HG03432 (cell line): ENCODE data around the gene CHD3.

Experiments
- ATAC-seq: cut with Tn5 transposase; IDR thresholded peaks from one replicate; pipeline ENCODE4 v1.9.1; 2021; ENCODE audit warnings: mild to moderate bottlenecking, moderate library complexity; ENCODE audit not compliant: unreplicated experiment

The CHD3 gene

DNA sequence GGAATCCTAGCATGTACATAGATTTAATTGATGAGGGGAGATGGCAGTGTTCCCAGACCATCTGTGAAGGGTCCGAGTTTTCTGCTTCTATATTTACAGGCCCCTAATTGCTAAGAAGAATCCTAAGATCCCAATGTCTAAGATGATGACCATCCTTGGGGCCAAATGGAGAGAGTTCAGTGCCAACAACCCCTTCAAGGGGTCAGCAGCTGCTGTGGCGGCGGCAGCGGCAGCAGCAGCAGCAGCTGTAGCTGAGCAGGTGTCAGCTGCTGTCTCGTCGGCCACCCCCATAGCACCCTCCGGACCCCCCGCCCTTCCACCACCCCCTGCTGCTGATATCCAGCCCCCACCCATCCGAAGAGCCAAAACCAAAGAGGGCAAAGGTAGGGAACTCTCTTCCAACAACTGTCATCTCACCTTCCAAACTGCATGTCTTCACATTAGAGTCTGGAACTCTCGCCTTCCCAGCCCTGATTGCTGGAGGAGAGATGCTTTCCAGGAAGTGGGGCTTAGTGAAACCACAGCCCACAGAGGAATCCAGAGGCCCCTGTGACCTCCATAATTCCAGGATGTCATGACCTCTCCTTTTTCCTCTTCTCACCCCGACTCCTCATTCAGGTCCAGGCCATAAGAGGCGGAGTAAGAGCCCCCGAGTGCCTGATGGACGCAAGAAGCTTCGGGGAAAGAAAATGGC is 4.7 kb downstream of the CHD3 start:
- no peak for ATAC-seq

DNA sequence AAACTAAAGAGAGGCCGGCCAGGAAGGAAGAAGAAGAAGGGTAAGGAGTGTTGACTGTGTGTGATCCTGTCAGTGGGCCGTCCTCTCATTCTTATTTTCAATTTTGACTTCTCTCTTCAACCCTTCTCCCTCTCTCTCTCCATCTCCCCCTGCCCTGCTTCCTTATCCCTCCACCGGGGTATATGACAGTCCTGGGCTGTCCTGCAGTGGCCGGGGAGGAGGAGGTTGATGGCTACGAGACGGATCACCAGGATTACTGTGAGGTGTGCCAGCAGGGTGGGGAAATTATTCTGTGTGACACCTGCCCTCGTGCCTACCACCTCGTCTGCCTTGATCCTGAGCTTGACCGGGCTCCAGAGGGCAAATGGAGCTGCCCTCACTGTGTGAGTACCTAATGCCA is 5.6 kb downstream of the CHD3 start:
- ATAC-seq, result no peak

DNA sequence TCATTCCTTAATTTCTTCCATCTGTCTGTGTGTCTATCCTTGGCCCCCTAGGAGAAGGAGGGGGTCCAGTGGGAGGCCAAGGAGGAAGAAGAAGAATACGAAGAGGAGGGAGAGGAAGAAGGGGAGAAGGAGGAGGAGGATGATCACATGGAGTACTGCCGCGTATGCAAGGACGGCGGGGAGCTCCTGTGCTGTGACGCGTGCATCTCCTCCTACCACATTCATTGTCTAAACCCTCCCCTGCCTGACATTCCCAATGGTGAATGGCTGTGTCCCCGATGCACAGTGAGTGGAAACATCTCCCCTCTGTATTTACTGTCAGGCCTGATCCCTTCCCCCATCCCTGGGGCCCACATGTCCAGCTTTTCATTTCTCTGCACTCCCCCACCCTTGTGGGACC is 6.3 kb downstream of the CHD3 start:
- ATAC-seq, result no peak

DNA sequence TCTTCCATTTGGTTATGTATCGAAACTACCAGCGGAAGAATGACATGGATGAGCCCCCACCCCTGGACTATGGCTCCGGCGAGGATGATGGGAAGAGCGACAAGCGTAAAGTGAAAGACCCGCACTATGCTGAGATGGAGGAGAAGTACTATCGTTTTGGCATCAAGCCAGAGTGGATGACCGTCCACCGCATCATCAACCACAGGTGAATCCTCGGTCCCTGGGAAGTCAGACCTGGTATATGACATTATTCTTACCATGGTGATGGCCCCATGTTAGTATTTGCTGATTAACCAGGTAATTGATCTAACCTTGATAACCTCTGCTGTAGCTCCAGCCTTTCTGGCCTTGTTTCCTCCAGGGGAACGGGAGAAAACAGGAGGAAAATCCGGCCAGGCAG is 8.5 kb downstream of the CHD3 start:
- ATAC-seq, result no peak

DNA sequence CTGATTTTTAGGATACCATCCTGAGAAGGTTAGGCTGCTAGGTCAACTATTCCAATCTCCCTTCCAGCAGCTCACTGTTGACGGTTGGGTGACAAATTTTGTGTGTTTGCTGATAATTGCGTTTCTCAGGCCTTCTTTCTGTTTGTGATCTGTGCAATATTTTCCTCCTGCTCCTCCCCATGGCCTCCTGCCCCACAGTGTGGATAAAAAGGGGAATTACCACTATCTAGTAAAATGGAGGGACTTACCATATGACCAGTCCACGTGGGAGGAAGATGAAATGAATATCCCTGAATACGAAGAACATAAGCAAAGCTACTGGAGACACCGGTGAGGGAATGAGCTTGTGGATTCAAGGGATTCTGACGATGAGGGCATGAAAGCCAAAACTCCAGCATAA is 9.2 kb downstream of the CHD3 start:
- no peak for ATAC-seq

DNA sequence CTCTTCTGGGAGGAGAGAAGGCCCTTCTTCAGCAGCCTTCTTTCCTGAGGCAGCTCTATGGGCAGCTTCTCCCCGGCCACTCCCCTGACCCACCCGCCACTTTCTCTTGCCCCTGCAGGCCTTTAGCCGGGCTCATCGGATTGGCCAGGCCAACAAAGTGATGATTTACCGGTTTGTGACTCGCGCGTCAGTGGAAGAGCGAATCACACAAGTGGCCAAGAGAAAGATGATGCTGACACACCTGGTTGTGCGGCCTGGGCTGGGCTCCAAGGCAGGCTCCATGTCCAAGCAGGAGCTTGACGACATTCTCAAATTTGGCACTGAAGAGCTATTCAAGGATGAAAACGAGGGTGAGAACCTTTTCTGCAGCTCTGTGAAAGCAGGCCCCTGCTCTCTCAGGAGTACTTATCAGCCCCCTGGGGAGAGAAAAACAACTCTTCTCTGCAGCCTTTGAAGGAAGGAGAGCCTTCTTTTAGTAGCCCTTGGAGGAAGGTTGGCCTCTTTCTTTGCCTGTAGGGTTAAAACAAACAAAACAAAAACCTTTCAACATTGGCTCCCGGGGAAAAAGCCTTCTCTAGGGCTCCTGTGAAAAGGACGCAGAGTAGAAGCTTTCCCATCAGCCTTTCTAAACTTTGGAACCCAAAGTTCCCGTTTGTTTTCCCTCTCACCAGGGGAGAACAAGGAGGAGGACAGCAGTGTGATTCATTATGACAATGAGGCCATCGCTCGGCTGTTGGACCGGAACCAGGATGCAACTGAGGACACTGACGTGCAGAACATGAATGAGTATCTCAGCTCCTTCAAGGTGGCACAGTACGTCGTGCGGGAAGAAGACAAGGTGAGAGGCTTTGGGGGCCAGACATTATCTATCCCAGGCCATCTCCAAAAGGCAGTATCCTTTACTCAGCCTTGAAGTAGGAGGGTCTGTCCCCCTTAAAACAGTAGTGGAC is 14.8 kb downstream of the CHD3 start:
- no peak for ATAC-seq

DNA sequence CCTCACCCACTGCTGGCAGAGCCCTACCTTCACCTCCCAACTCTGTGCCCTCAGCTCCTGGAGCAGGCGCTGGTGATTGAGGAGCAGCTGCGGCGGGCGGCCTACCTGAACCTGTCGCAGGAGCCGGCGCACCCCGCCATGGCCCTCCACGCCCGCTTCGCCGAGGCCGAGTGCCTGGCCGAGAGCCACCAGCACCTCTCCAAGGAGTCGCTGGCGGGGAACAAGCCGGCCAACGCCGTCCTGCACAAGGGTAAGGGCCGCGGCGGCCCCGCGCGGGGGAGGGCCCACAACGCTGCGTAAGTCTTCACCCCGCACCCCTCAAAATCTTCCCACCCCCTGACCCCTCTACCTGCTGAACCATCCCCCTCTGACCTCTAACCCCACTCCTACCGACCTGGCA is 20.5 kb downstream of the CHD3 start:
- ATAC-seq, result no peak

DNA sequence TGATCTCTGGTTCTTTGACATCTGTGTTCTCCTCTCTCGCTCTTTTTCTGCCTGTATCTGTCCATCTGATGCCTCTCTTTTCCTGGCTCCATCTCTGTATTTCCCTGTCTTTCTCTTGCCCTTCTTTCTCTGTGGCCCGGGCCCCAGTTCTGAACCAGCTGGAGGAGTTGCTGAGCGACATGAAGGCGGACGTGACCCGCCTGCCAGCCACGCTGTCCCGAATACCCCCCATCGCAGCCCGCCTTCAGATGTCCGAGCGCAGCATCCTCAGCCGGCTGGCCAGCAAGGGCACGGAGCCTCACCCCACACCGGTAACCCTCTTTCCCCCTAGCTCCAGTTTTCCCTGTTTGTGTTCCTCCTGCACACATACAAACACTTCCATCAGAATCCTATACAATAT is 21.7 kb downstream of the CHD3 start:
- no peak for ATAC-seq

DNA sequence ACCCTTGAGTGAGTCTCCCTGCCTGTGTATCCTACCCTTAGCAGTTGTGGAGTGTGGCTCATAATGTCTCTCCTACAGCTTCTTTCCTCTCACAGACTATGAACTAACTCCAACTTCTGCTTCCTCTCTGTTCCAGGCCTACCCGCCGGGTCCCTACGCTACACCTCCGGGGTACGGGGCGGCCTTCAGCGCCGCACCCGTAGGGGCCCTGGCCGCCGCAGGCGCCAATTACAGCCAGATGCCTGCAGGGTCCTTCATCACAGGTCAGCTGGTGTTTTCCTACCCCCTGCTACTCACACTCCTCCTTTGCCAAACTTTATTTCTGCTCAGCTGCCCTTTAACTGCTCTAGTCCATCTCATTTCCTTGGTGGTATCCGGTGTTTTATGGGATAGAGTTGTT is 22.1 kb downstream of the CHD3 start:
- no peak for ATAC-seq

DNA sequence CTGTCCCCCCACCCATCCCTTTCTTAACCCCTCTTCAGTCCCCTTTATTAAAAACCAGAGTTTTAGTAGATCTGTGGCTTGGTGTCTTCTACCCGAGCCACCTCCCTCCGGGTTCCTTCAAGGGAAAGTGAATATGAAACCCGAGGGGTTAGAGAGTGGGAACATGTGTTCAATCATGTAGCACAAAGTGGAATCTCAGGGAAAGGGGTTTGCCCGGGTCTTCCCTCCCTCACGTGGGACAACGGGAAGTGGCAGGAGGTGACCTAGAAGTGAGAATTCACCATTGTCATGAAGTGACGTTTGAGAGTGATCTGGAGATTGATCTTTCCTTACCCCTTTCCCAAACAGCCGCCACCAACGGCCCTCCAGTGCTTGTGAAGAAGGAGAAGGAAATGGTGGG is 22.5 kb downstream of the CHD3 start:
- no peak for ATAC-seq

DNA sequence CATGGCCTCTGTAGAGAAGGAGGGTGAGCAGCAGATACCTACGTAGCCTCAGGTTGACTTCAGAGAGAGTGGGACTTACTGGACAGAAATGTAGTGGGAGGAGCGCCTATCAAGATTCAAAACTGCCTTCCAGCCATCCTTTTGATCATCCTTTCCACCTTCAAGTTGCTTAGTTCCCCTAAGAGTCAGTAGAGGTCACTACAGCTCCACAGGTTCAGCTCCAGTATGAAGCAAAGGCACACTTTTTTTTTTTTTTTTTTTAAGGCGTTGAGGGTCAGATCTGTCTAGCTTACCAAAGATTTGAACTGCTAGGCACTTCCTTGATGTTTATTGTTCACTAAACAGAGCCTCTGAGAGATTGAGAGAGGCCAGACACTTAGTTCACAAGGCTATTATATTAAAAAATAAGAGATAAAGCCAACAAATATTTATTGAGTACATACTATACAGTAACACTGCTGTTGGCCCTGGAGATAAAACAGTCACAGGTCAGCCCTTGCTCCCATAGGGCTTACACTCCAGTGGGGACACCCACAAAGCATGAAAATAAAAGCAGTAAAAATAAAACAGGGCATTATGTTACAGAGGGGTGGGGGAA is 24.4 kb downstream of the CHD3 start:
- no peak for ATAC-seq

DNA sequence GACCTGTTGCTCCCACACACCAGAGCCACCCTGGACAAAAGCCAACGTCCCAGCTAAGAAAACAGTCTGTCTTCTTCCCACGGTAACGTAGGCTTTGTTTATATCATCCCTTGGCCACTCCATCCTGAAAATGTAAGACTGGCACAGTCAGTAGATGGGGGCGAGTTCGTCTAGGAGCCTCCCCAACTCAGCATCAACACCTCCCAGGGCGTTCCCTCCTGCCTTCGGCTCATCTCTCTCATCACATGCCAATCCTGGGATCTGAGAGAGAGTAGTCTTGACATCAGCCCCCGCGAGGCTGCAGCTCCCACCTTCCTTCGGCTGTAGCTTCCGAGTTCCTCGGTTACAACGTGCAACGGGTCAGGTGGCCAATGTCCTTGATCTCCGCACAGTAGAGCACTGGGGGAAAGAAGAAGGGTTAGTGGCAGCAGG is 26.6 kb downstream of the CHD3 start:
- ATAC-seq, result no peak

DNA sequence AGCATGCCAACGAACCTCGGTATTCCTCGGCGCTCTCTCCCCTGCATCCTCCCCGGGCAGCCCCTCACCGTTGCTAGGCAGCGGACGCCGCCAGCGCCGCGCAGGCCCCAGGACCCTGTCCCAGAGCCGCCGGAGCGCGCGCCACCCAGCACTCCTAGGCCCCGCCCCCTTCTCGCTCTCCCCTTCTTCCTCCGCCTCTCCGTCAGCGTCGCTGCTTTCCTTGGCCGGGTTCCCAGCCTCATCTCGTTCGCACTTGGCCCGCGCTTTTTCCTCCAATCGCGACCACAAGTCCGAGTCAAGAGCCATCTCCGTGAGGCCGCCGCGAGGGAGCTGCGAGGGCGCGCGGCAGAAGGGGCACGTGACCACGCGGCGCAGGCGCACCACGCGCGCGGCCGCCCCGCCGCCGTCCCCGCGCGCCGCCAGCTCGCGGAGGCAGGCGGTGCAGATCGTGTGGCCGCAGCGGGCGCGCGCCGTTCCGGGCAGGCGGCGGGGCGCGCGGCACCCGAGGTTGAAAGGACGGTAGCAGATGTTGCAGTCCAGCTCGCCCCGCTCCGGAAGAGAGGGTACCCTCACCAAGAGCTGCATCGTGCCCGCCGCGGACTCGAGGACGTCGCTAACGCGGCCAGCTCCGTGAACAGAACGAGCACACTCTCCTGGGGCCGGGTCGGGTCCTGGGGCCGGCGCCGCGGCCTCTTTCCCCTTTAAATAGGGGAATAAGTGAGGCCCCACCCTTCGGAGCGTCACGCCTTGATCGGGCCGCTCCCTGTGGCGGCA is 27.2 kb downstream of the CHD3 start, which contains the start of gene RNF227:
RNF227 (minus strand) TSS at position 679 of the 774 bp plus-strand sequence; CDS start at position 585, 94 bp downstream.
- peak; percentile 76 for ATAC-seq

DNA sequence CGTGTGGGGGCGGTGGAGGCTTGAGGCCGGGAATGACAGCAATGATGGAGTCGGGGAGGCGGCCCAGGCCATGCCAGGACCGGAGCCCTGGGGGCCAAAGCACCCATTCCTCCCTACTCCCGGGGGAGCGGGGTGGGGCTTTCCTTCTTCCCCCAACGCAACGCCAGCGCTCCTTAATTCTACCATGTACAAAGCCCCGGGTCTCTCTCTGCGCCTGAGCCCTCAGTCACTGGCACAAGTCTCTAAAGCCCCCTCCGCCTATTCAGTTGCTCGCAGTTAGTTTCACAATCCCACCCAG is 27.7 kb downstream of the CHD3 start:
- ATAC-seq, result peak; percentile 13

DNA sequence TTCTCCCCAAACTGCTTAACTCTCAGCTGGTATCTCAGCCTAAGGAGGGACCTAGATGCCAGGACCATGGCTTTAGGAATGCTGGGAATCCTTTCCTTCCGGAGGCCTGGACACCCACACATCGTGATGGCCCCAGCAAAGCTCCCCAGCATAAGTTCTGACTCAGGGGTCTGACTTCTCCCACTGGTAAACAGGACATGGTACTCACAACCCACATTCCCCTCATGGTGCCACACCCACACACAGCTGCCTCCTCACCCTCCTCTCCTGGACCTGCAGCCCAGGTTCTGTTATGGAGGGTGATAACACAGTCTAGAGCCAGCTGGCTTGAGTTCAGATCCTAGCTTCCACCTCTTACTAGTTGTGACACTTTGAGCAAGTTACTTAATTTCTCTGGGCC is 28.2 kb downstream of the CHD3 start:
- ATAC-seq, result no peak

DNA sequence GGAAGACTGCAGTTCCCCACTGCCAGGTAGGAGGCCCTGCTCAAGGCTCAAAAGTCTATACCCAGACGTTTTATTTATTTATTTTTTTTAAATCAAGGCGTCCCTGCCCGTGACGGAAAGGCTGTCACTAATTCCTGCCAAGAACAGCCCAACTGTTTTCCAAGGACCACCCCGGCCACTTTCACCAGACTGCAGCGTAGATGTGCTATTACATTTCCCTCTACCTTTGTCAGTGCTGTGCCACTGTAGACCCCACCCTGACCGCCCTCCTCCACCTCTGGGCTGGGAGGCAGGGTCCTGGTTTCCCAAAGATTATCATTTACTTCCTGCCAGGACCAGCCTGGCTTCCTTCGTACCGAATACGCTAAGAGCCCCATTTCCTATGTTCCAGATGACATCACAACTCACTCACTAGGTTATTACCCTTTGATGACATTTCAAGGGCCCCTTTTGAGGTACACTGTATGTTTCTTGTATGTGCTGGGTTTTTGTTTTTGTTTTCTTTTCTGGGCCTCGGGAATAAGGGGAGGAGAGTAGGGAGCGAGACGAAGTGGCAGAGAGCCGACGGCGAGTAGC is 33.8 kb downstream of the CHD3 start:
- no peak for ATAC-seq

DNA sequence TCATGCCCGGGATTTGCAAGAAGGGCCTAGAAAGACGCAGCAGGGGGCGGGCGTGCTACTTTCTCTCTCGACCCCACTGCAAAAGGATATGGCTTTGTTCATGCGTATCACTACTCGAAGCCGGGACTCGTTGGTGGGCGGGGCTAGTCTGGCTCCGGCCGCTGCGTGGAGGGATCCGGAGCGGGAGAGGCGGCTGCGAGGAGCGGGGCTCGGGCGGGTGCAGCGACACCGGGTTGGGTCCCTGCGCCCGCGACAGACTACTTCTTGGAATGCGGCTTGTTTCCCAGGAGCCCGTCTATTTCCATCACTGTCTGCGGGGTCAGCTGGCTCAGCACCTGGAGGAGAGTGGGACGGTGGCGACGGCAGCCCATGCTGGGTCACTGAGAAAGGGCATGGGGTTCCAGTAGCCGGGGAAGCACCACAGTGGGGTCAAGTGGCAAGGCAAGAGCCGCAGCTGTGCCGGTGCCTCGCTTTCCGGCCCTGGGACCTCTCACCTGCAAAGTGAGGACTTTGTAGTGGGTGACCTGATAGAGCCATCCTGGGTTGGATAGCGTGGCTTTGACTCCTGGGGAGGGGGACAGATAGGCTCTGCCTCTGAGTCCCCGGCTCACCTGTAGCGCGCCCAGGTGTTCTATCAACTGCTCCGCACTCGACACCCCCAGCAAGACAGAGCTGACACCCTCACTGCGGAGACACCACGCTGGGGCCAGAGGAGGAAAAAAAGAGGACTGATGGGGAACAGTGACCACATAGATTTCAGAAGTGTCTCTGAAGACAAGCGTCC is 34.4 kb downstream of the CHD3 start:
- no peak for ATAC-seq

DNA sequence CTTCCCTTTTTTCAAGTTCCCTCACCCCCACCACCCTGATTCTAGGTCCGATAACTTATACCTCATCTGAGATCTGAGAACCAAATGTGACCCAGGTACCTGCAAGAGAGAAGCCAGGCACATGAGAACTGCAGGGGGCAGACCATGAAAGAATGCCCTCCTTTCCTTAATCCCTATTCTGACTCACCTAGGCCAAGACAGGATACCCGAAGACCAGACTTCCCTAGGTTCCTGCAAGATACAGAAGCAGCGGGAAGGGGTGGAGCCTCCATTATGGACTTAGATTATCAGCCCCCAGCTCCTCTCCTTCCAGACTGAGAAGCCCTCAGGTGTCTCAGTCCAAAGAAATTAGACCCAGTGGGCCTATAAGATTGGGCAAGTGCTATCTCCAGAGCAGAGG is 39.0 kb downstream of the CHD3 start:
- ATAC-seq, result no peak

DNA sequence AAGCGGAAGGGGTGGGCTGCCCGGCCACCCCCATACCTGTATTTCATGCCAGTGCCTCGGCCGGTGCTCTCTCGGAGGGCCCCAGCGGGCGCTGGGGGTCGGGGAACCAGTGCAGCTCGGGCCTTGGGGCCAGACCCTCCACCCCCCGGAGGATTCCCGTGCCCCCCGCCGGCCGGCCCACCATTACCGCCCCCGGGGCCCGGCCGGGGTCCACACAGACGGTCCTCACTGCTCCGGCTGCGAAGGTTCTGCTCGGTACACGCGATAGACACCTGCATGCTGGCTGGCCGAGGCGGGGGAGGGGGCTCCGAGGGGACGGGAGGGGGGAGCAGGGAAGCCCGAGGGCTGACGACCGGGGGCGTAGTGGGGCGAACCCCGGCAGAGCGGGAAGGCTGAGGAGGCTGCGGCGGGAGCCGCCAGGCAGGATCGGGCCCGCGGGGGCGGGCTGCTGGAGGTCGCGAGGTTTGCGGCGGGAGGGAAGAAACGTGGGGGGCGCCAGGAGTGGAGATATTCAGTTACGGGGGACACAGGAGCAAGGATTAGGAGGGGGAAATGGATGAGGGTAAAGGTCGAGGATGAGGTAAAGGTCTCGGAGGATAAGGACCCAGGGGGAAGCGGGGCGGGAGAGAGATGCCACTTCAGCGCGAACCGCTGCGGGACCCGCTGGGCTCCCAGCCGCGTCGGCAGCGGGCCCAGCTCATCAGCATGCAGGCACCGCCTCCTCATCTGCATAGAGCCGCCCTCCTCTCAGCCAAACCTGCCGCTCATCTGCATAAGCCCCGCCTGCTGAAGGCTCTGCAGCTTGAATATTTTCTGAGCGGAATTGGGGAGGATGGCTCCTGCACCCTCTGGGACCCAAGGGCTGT is 40.8 kb downstream of the CHD3 start, which contains the start of gene KCNAB3:
KCNAB3 (minus strand) TSS at position 699 of the 866 bp plus-strand sequence; CDS start at position 278, 421 bp downstream.
- no peak for ATAC-seq
